ENCODE measurements around the gene SLC24A3. TPM values are rescaled to one million over a fixed set of nuclear protein-coding genes. Genes with fewer than 3 reads are reported as not detected.

Gene SLC24A3
- total RNA-seq, 1 donor from 2014 or later = 0.51 TPM

GRCh38 chr20:19277381-19277780 lies 64.9 kb downstream of the SLC24A3 start:
- H3K27me3 Mint-ChIP-seq (ENCODE audit: low read depth) = peaks cover 93% of the 10 kb centered on the region
- TF ChIP-seq, protein P1, sequence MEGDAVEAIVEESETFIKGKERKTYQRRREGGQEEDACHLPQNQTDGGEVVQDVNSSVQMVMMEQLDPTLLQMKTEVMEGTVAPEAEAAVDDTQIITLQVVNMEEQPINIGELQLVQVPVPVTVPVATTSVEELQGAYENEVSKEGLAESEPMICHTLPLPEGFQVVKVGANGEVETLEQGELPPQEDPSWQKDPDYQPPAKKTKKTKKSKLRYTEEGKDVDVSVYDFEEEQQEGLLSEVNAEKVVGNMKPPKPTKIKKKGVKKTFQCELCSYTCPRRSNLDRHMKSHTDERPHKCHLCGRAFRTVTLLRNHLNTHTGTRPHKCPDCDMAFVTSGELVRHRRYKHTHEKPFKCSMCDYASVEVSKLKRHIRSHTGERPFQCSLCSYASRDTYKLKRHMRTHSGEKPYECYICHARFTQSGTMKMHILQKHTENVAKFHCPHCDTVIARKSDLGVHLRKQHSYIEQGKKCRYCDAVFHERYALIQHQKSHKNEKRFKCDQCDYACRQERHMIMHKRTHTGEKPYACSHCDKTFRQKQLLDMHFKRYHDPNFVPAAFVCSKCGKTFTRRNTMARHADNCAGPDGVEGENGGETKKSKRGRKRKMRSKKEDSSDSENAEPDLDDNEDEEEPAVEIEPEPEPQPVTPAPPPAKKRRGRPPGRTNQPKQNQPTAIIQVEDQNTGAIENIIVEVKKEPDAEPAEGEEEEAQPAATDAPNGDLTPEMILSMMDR (conservative IDR thresholded peaks at IDR 0.05) = no peak
- no peaks in the 10 kb centered on the region for H3K9me3 Mint-ChIP-seq

DNA sequence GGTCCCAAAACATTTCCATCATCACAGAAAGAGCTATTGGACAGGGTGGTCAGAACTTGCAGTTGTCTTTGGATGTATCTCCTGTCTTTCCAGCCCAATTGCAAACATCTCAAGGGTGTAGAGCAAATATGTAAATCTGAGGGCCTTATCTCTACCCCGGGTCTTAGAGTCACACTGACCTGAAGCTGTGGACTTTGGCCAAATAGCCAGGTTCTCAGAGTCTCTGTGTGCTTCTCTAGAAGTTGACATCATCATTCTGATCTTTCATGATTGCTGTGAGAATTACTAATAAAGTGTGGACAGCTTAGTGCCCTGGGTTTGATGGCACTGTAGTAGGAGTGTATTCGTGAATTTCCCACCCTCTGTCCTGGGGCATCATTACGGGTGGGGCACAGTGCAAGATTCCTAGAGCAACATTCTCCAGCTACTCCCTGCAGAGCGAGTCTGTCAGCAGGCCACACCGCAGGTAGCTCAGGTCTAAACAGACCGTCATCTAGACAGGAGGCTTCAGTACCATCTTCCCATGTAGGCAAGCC lies 71.1 kb downstream of the SLC24A3 start:
- TF ChIP-seq, protein P1 (conservative IDR thresholded peaks at IDR 0.05) = no peak
- Mint-ChIP-seq H3K27me3 (ENCODE audit: low read depth) (peaks cover 63% of the 10 kb centered on the region), H3K27ac (ENCODE audit: unreplicated experiment) (no peak overlapping the region), H3K9me3 (no peaks in the 10 kb centered on the region), H3K36me3 (ENCODE audit: low read depth) (no peaks in the 10 kb centered on the region), H3K4me3 (no peak overlapping the region), H3K4me1 (no peaks in the 10 kb centered on the region)
- no peak for DNase-seq (ENCODE audit: low read depth, low spot score)

More at GRCh38 chr20:19277381-19277780, 64.9 kb downstream of the SLC24A3 start:
- H3K4me1 Mint-ChIP-seq = peaks cover 9% of the 10 kb centered on the region
- H3K36me3 Mint-ChIP-seq (ENCODE audit: low read depth) = no peaks in the 10 kb centered on the region
- no peak for DNase-seq (ENCODE audit: low read depth, low spot score)
- H3K4me3 Mint-ChIP-seq = no peak overlapping the region
- H3K27ac Mint-ChIP-seq (ENCODE audit: unreplicated experiment) = no peak overlapping the region

- H3K4me1 Mint-ChIP-seq = no peaks in the 10 kb centered on the region
- TF ChIP-seq, protein P1 (conservative IDR thresholded peaks at IDR 0.05) = no peak
- H3K4me3 Mint-ChIP-seq = no peak overlapping the region
- no peak overlapping the region for H3K27ac Mint-ChIP-seq (ENCODE audit: unreplicated experiment)
- no peak for DNase-seq (ENCODE audit: low read depth, low spot score)
- no peaks in the 10 kb centered on the region for H3K36me3 Mint-ChIP-seq (ENCODE audit: low read depth)
- peaks cover 53% of the 10 kb centered on the region for H3K27me3 Mint-ChIP-seq (ENCODE audit: low read depth)
- H3K9me3 Mint-ChIP-seq = no peaks in the 10 kb centered on the region
Measured at GRCh38 chr20:19284400-19285178, 72.1 kb downstream of the SLC24A3 start.

- H3K27ac Mint-ChIP-seq (ENCODE audit: unreplicated experiment) = no peak overlapping the region
- H3K4me3 Mint-ChIP-seq = no peak overlapping the region
- no peaks in the 10 kb centered on the region for H3K4me1 Mint-ChIP-seq
- TF ChIP-seq, protein P1 (conservative IDR thresholded peaks at IDR 0.05) = no peak
- H3K9me3 Mint-ChIP-seq = no peaks in the 10 kb centered on the region
- H3K36me3 Mint-ChIP-seq (ENCODE audit: low read depth) = no peaks in the 10 kb centered on the region
- no peak for DNase-seq (ENCODE audit: low read depth, low spot score)
- H3K27me3 Mint-ChIP-seq (ENCODE audit: low read depth) = peaks cover 44% of the 10 kb centered on the region
Measured at GRCh38 chr20:19285436-19285835, 73.0 kb downstream of the SLC24A3 start.

DNA sequence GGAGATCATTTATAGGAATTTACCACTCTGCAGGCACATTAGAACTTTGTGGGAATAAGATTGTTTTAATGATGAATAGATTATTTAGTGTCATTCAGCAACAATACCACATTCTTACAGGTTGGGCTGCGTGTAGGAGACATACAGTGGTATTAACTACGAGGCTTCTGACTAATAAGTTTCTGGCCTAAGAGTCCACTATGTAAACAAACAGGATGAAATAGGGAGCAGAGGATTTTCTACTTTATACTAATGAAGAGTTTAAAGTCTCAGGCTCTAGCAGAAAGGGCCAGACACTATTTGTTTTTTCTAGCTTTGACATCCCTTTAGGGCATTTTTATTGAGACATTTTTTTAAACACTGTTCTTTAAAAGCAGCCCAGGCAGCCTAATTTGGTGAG lies 75.6 kb downstream of the SLC24A3 start:
- Mint-ChIP-seq H3K4me1 (no peaks in the 10 kb centered on the region), H3K27ac (ENCODE audit: unreplicated experiment) (no peak overlapping the region), H3K36me3 (ENCODE audit: low read depth) (no peaks in the 10 kb centered on the region), H3K9me3 (no peaks in the 10 kb centered on the region), H3K4me3 (no peak overlapping the region), H3K27me3 (ENCODE audit: low read depth) (peaks cover 20% of the 10 kb centered on the region)
- no peak for DNase-seq (ENCODE audit: low read depth, low spot score)
- TF ChIP-seq, protein P1 (conservative IDR thresholded peaks at IDR 0.05) = no peak
